GM21447 (cell line): ENCODE data around the gene SPSB4.
"Not testable (repeated sequence)": the region's sequence is repeated elsewhere in the genome, so short reads cannot be mapped to it uniquely, and the experiment has no call there.

Source experiments
- ATAC-seq: cut with Tn5 transposase; IDR thresholded peaks from one replicate; pipeline ENCODE4 v1.9.1; 2021; ENCODE audit not compliant: unreplicated experiment

Gene SPSB4

DNA sequence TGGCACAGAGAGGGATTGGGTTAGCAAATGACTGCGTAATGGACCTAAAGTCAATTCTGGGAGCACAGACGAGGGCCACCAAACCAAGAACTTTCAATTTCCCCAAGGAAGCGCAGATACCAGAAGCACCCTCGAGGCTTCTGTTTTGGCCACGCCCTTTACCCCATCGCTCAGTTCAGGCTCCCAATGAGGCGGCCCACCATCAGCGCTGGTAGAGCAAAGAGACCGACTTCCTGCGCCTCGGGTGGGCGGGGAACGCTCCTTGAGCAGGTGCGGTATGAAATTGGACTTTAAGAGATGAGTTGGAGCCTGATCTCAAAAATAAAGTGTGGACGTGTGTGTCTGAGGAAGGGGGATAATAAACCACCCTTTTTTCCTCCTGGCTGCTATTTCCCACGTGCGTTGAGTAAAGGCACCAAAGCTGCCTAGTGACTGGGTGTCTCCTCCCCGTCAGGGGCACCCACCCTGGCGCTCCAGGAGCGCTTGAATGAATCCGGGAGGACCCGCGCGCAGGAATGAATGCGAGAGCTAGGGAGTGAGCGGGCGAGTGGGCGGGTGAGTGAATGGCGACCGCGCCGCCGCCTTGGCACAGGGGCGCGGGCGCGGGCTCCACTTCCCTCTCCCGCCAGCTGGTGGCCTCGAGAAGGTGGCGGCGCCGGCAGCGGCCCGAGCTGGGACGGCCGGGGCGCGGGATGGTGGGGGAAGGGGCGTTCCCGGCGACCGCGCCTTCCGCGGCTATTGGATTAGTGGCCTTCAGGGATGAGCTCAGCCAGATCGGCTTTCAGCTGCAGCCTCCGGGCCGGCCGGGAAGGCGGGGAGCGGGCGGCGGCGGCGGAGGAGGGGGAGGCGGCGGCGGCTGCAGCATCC lies at the start of gene SPSB4:
Gene SPSB4, plus strand, starts transcription at position 772 of the 867 bp plus-strand sequence. CDS start 14,758 bp downstream, outside the sequence.
- ATAC-seq, result no peak

DNA sequence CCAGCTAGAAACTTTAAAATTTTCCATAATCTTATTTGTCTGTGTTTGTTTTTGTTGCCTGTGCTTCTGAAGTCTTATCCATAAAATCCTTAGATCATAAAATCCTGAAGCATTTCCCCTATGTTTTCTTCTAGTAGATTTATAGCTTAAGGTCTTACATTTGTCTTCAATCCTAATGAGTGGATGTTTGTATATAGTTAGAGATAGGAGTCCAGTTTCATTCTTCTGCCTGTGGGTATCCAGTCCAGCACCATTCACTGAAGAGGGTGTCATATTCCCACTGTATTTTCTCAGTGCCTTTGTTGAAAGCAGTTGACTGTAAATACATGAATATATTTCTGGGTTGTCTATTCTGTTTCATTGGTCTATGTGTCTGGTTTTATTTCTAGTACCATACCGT lies 44.8 kb upstream of the SPSB4 start:
- ATAC-seq, result no peak

DNA sequence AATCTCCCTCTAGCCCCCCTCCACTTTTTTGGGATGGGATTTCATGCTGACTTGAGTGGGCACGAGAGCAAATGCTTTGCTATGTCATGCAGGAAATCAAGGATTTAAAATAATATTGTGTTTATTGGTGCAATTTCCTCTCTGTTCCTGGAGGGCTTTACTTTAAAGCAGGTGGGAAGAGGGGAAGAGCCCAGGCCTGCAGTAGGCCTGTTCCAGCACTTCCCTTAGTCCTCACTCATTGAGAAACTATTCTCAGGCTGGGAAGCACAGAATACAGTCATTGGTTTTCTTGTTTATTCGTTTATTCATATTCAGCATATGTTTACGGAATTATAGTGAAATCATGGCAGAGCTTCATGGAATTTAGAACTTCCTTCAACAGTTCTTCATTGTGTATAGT lies 41.7 kb upstream of the SPSB4 start:
- no peak for ATAC-seq

DNA sequence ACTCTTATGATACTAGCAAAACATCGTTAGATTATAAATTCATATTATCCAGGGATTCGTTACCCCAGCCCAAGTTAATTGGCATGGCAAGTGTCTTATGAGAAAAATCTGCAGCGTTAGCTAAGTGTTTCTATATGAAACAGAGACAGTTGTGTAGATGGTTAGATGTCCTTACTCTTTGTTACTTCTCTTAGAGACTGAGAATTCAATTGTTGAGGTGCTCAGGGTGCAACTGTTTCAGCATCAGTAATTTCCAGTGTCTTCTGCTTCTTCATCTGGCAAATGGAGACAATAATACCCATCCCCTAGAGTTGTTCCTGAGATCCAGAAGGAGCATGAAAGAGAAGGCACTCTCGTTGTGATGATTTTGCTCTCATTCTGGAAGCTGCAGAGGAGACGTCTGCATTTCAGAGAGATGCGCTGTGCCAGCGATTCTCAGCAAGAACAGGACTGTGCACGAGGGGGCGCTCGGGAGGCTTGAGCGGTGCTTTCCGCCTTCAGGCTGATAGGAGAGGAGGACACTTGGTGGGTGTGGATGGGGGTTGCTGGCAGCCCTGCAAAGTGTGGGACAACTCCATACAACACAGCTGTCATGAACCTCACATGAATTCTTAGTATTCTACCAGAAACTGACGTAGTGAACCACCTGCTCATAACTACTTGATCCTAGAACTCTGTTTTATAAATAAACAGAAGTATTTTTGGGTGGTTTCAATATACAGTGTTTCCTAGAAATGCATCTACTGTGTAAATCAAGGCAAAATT lies 39.7 kb upstream of the SPSB4 start:
- no peak for ATAC-seq

GRCh38 chr3:141011997-141012262 lies 39.2 kb upstream of the SPSB4 start:
- no peak for ATAC-seq

- ATAC-seq, result no peak
Measured at GRCh38 chr3:141012571-141012970, 38.6 kb upstream of the SPSB4 start.

DNA sequence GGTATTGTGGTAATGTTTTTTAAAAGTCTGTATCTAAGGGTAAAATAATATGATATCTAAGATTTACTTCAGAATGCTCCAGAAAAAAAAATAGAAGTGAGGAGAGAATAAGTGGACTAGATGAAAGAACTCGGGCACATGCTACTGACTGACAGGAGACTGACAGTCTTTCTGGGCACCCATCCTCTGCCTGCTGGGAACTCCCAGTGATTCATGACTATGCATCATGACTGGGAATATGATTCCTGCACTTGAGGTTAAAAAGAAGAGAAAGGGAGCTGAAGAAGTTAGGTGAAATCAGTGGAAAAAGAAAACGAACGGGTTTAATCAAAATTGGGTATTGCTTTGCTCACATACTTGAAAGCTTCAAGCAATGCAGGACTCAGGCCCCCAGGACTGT lies 35.7 kb upstream of the SPSB4 start:
- no peak for ATAC-seq

DNA sequence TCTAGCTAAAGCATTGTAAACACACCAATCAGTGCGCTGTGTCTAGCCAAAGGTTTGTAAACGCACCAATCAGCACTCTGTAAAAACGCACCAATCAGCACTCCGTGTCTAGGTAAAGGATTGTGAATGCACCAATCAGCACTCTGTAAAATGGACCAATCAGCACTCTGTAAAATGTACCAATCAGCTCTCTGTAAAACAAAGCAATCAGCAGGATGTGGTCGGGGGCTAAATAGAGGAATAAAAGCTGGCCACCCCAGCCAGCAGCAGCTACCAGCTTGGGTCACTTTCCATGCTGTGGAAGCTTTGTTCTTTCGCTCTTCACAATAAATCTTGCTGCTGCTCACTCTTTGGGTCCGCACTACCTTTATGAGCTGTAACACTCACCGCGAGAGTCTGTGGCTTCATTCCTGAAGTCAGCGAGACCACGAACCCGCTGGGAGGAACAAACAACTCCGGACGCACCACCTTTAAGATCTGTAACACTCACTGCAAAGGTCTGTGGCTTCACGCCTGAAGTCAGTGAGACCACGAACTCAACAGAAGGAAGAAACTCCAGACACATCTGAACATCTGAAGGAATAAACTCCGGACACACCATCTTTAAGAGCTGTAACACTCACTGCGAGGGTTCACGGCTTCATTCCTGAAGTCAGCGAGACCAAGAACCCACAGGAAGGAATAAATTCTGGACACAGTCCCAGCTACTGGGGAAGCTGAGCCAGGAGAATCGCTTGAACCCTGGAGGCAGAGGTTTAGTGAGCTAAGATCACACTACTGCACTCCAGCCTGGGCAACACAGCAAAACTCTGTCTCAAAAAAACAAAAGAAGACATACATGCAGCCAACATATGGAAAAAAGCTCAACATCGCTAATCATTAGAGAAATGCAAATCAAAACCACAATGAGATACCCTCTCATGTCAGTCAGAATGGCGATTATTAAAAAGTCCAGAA lies 33.5 kb upstream of the SPSB4 start:
- ATAC-seq, result not testable (repeated sequence)

- no peak for ATAC-seq
Measured at GRCh38 chr3:141019244-141019643, 31.9 kb upstream of the SPSB4 start.

- no peak for ATAC-seq
Measured at GRCh38 chr3:141020143-141020830, 30.9 kb upstream of the SPSB4 start.

DNA sequence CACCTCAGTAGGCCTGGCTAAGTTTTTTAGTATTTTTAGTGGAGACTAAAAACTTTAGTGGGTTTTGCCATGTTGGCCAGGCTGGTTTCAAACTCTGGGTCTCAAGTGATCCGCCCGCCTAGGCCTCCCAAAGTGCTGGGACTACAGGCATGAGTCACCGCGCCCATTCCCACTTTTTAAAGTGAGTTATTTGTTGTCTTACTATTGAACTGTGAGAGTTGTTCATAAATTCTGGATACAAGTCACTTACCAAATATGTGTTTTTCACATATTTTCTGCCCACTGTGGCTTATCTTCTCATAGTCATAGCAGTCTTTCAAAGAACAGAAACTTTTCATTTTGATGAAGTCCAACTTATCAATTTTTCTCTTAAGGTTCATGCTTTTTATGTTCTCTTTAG lies 29.9 kb upstream of the SPSB4 start:
- ATAC-seq, result no peak

GRCh38 chr3:141030296-141030695 lies 20.9 kb upstream of the SPSB4 start:
- no peak for ATAC-seq

DNA sequence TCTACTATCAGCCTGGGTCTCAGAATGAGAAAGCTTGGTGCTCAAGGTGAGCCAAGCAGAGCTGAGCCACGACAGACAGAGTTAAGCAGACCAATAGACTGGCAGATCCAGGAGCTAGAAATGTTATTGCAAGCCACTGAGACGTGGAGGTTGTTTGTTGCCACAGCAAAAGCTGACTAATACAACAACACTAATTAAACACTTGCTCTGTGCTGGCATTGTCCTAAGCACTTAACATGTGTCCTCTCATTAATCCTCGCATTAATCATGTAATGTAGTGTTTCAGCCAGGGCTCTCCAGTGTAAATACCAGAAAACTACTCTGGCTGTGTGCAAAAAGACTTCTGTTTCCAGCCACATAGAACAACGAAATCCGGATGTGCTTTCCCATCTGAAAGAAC lies 11.6 kb upstream of the SPSB4 start:
- no peak for ATAC-seq

DNA sequence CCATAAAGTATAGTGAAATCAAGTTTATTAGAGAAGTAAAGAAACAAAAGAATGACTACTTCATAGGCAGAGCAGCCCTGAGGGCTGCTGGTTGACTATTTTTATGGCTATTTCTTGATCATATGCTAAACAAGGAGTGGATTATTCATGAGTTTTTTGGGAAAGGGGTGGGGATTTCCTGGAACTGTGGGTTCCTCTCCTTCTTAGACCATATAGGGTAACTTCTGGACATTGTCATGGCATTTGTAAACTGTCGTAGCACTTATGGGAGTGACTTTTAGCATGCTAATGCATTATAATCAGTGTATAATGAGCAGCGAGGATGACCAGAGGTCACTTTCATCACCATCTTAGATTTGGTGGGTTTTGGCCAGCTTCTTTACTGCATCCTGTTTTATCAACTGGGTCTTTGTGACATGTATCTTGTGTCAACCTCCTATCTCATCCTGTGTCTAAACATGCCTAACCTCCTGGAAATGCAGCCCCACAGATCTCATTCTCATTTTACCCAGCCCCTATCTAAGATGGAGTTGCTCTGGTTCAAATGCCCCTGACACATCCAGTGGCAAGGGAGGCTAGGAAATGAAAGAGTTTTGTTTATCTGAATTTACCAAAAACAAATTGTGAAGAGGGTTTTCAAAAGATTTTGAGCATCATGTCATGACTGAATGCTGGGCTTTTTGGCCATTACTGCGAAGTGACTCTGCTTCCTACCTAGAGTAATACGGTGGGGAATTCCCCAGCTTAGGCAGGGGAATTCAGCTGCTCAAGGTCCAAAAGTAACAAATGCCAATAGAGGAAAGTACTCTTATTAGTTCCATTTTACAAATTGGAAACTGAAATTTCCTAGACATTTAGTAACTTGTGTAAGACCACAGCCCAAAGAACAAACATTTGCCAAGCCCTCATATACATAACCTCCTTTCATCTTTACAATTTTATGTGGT lies 6.2 kb upstream of the SPSB4 start:
- no peak for ATAC-seq

GRCh38 chr3:141045849-141046248 lies 5.3 kb upstream of the SPSB4 start:
- no peak for ATAC-seq

DNA sequence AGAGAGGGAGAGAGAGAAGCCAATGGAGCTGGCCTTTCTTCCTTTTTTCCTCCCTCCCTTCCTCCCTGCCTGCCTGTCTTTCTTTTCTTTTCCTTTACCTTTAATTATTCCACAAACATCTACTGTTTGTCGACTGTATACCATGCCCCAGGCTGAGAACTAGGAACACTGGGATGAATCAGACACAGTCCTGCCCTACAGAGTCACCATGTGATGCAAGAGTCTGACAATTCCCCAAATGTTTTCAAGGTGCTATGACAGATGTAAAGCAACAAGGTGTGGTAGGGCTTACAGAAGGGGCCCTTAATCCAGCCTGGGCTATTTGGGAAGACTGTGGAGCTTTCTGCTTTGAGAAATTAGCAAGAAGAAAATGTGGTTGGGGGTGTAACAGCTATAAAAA lies 4.0 kb upstream of the SPSB4 start:
- ATAC-seq, result no peak

DNA sequence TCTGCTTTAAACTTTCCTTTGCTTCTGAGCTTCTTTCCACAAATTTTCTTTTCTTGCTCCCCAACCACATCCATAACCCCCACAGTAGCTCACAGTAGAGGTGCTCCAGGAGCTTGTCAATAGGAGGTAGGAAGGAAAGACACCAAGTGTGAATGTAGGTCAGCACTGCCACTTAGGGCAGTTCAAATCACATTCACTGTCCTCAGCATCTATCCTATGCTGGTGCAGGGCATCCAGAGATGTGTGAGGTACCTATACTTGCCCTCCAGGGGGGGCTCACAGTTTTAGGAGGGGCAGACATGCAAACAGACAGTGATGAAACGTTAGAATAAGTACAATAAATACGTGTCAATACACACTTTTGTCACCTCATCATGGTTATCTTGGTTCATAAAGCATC lies 1.5 kb upstream of the SPSB4 start:
- ATAC-seq, result no peak

GRCh38 chr3:141051443-141052200 lies 475 bp downstream of the SPSB4 start:
- no peak for ATAC-seq
